K562 (cell line): ENCODE measurements around the gene SGPL1. TPM values are rescaled to one million over a fixed set of nuclear protein-coding genes. Genes with fewer than 3 reads are reported as not detected.

ENCODE experiments used
- ARID4B ChIP-seq: sonication (generic); formaldehyde crosslinking; IDR thresholded peaks from 2 replicates; pipeline ENCODE4 v1.8.0; 2022; ENCODE audit warnings: mild to moderate bottlenecking, missing genetic modification reagents
- ATF2 ChIP-seq: sonication (generic); formaldehyde crosslinking; IDR thresholded peaks from 2 replicates; pipeline ENCODE4 v1.8.1; 2022; ENCODE audit warnings: missing genetic modification reagents
- DPF2 ChIP-seq: fragments of 450-650 bp; IDR thresholded peaks from 2 replicates; pipeline ENCODE4 v1.6.1; 2016
- EWSR1 ChIP-seq: fragments of 450-650 bp; IDR thresholded peaks from 2 replicates; pipeline ENCODE4 v1.6.1; 2018; ENCODE audit warnings: borderline replicate concordance, mild to moderate bottlenecking, low read depth, moderate library complexity; ENCODE audit not compliant: partially characterized antibody
- ID3 ChIP-seq, 2 experiments: fragments of 250-450 bp in 1 of 2; fragments of 450-650 bp in 1 of 2; sonication (Bioruptor Pico) in 1 of 2; IDR thresholded peaks; 2 replicates each; pipeline versions ENCODE4 v1.6.1 to v1.8.0; 2016 to 2021; ENCODE audit warnings: mild to moderate bottlenecking in 2 of 2, moderate library complexity in 2 of 2, missing compliant biosample characterization in 1 of 2, missing genetic modification characterization in 1 of 2
- KDM5B ChIP-seq: fragments of 200-600 bp; sonication (generic); IDR thresholded peaks from 2 replicates; pipeline ENCODE4 v1.6.1; 2012; ENCODE audit warnings: low read depth, mild to moderate bottlenecking, moderate library complexity, low read length, control low read depth, inconsistent platforms; ENCODE audit not compliant: insufficient replicate concordance
- KLF6 ChIP-seq: fragments of 250-450 bp; sonication (Bioruptor Pico); IDR thresholded peaks from 2 replicates; pipeline ENCODE4 v1.4.0; 2020; ENCODE audit warnings: mild to moderate bottlenecking, moderate library complexity, borderline replicate concordance
- MYC ChIP-seq, 2 experiments: fragments of 250-450 bp in 1 of 2; sonication (Bioruptor Pico) in 1 of 2; IDR thresholded peaks; 2 replicates each; pipeline versions ENCODE4 v1.5.1 to v1.6.1; 2012 to 2021; ENCODE audit warnings: low read depth in 2 of 2, borderline replicate concordance in 1 of 2, improper control_type of control experiment in 1 of 2, low read length in 1 of 2, mild to moderate bottlenecking in 1 of 2, moderate library complexity in 1 of 2
- NRF1 ChIP-seq, 2 experiments: fragments of 450-650 bp; IDR thresholded peaks in 1 of 2; conservative IDR thresholded peaks in 1 of 2; 2 replicates each; pipeline ENCODE4 v1.6.1; 2014; ENCODE audit warnings: mild to moderate bottlenecking in 2 of 2
- PHF20 ChIP-seq: fragments of 450-650 bp; IDR thresholded peaks from 2 replicates; pipeline ENCODE4 v1.6.1; 2018; ENCODE audit not compliant: partially characterized antibody
- PTBP1 ChIP-seq: fragments of 200-400 bp; formaldehyde crosslinking; IDR thresholded peaks from 2 replicates; pipeline ENCODE4 v1.6.1; 2017; ENCODE audit warnings: low read depth, low read length
- SMARCE1 ChIP-seq: fragments of 450-650 bp; IDR thresholded peaks from 2 replicates; pipeline ENCODE4 v1.7.1; 2016; ENCODE audit warnings: mild to moderate bottlenecking
- SOX6 ChIP-seq: fragments of 450-650 bp; IDR thresholded peaks from 2 replicates; pipeline ENCODE4 v1.6.1; 2014; ENCODE audit warnings: mild to moderate bottlenecking
- SRSF9 ChIP-seq: fragments of 200-400 bp; formaldehyde crosslinking; IDR thresholded peaks from 2 replicates; pipeline ENCODE4 v1.6.1; 2017; ENCODE audit warnings: low read depth, low read length, borderline replicate concordance
- ZNF764 ChIP-seq: fragments of 250-450 bp; sonication (Bioruptor Pico); IDR thresholded peaks from 2 replicates; pipeline ENCODE4 v1.4.0; 2020; ENCODE audit warnings: low read depth, mild to moderate bottlenecking, moderate library complexity
- polyA plus RNA-seq, 8 experiments: library from polyadenylated mRNA; depleted of rRNA in 4 of 8; stranded (reverse) in 5 of 8; unstranded in 3 of 8; fragments of >200 nt; fragmentation: Nextera tagmentation in 2 of 8; fragmentation: Illumina TruSeq in 1 of 8; extraction: Ambion mirVana in 2 of 8; extraction: Trizol in 1 of 8; gene quantifications; 2 replicates each; pipeline versions ENCODE4 v1.2.1 to v1.2.3, GENCODE V29; 2011 to 2014; ENCODE audit warnings: inconsistent platforms in 1 of 8, missing spikeins in 1 of 8
- total RNA-seq, 7 experiments: library from RNA; depleted of rRNA in 6 of 7; stranded (reverse); fragments of >200 nt in 6 of 7; fragmentation: Illumina TruSeq in 2 of 7; extraction: Trizol in 2 of 7; gene quantifications; 2 replicates each; pipeline versions ENCODE4 v1.2.1 to v1.2.3, GENCODE V29; 2011 to 2021; ENCODE audit warnings: low replicate concordance in 1 of 7

The SGPL1 gene
- total and polyA plus RNA-seq, 9 of the 15 experiments (the other 6 are each of a cell fraction or from before 2014, with no cell fraction given) = 6.0 to 18.0 (median 8.7) TPM

- TF ChIP-seq ARID4B (CRISPR knock-in tag) (peak; percentile 39; the same call in 1 of the 2 replicates), SRSF9 (no peak), PHF20 (no peak), EWSR1 (no peak), KLF6 (CRISPR knock-in tag) (peak; percentile 40; the same call in 1 of the 2 replicates), ATF2 (CRISPR knock-in tag) (no peak), NRF1 (conservative IDR thresholded peaks at IDR 0.05 in 1 of 2, IDR thresholded peaks at IDR 0.05 in 1 of 2) (peak; percentile 21 to 51), ID3 (CRISPR knock-in tag; IDR thresholded peaks at IDR 0.05) (no peak), ID3 (tag; IDR thresholded peaks at IDR 0.05) (no peak), DPF2 (0 out of 2 replicates have a peak, but pooled peaks have one; percentile 46), ZNF764 (CRISPR knock-in tag) (no peak), MYC (IDR thresholded peaks at IDR 0.05; ENCODE audit: low read depth, low read length) (peak; percentile 69), MYC (CRISPR knock-in tag; IDR thresholded peaks at IDR 0.05; ENCODE audit: borderline replicate concordance, low read depth) (no peak), PTBP1 (no peak), SOX6 (peak; percentile 59), SMARCE1 (0 out of 2 replicates have a peak, but pooled peaks have one; percentile 44), KDM5B (peak; percentile 76)
- TF ChIP-seq, all 486 proteins: peak for 72
Measured at GRCh38 chr10:70816220-70816894, 609 bp downstream of the SGPL1 start (continued).
